GM23338 (cell line): Measurements from ENCODE around the gene GLDC. TPM values are rescaled to one million over a fixed set of nuclear protein-coding genes. Genes with fewer than 3 reads are reported as not detected.

ENCODE experiments used
- ATAC-seq: fragments of 200-7000 bp; cut with Tn5 transposase; 3 replicates; pipeline ENCODE4 v1.9.1; 2020
- DNase-seq: peaks from one replicate; pipeline ENCODE4 v3.0.0-alpha.2; 2015; ENCODE audit warnings: low spot score
- H2AFZ ChIP-seq: fragments of 200-600 bp; sonication (generic); 2 replicates; pipeline ENCODE4 v1.8.0; 2016; ENCODE audit warnings: antibody characterized with exemption, mild to moderate bottlenecking, moderate library complexity
- H3F3A ChIP-seq: fragments of 200-600 bp; sonication (generic); replicated peaks from 2 replicates; pipeline ENCODE4 v1.8.0; 2017; ENCODE audit warnings: antibody characterized with exemption, mixed run types, low read depth
- H3K27ac ChIP-seq: fragments of 200-600 bp; sonication (generic); 2 replicates; pipeline ENCODE4 v1.6.1; 2016; ENCODE audit warnings: low read depth
- H3K27me3 ChIP-seq: fragments of 200-600 bp; sonication (generic); 2 replicates; pipeline ENCODE4 v1.8.0; 2016; ENCODE audit warnings: mild to moderate bottlenecking, mixed run types, moderate library complexity; ENCODE audit not compliant: insufficient read depth
- H3K36me3 ChIP-seq: fragments of 200-600 bp; sonication (generic); 2 replicates; pipeline ENCODE4 v1.8.0; 2016; ENCODE audit warnings: mild to moderate bottlenecking; ENCODE audit not compliant: insufficient read depth
- H3K4me1 ChIP-seq: fragments of 200-600 bp; sonication (generic); 2 replicates; pipeline ENCODE4 v1.8.0; 2016; ENCODE audit warnings: mild to moderate bottlenecking, moderate library complexity; ENCODE audit not compliant: insufficient read depth
- H3K4me2 ChIP-seq: fragments of 200-600 bp; sonication (generic); 2 replicates; pipeline ENCODE4 v1.7.1; 2017; ENCODE audit warnings: mixed run types
- H3K4me3 ChIP-seq: fragments of 200-600 bp; sonication (generic); 2 replicates; pipeline ENCODE4 v1.6.1; 2016; ENCODE audit warnings: mixed run types
- H3K79me2 ChIP-seq: fragments of 200-600 bp; sonication (generic); replicated peaks from 2 replicates; pipeline ENCODE4 v1.8.0; 2017; ENCODE audit warnings: mild to moderate bottlenecking; ENCODE audit not compliant: insufficient read depth
- H3K9me2 ChIP-seq: fragments of 200-600 bp; sonication (generic); 2 replicates; pipeline ENCODE4 v1.8.0; 2017; ENCODE audit not compliant: insufficient read depth
- H4K20me1 ChIP-seq: fragments of 200-600 bp; sonication (generic); replicated peaks from 2 replicates; pipeline ENCODE4 v1.8.0; 2017; ENCODE audit warnings: mild to moderate bottlenecking; ENCODE audit not compliant: insufficient read depth
- H3K27ac Mint-ChIP-seq: 2 replicates; pipeline ENCODE4 v1.8.0; 2020; ENCODE audit warnings: inconsistent platforms, mild to moderate bottlenecking, moderate library complexity, mixed read lengths
- H3K27me3 Mint-ChIP-seq: 3 replicates; pipeline ENCODE4 v1.8.0; 2022; ENCODE audit warnings: low read depth, mild to moderate bottlenecking, moderate library complexity, mixed read lengths, inconsistent platforms; ENCODE audit not compliant: insufficient read depth, poor library complexity
- H3K36me3 Mint-ChIP-seq: 3 replicates; pipeline ENCODE4 v1.8.0; 2021; ENCODE audit warnings: low read depth, mild to moderate bottlenecking, inconsistent platforms, moderate library complexity, mixed read lengths
- H3K4me1 Mint-ChIP-seq: 3 replicates; pipeline ENCODE4 v1.8.0; 2020; ENCODE audit warnings: mild to moderate bottlenecking, inconsistent platforms, mixed read lengths
- H3K4me3 Mint-ChIP-seq: 3 replicates; pipeline ENCODE4 v1.8.0; 2021; ENCODE audit warnings: moderate library complexity, mild to moderate bottlenecking, inconsistent platforms, mixed read lengths
- H3K9me3 Mint-ChIP-seq: 3 replicates; pipeline ENCODE4 v1.8.0; 2020; ENCODE audit warnings: moderate library complexity, mild to moderate bottlenecking, inconsistent platforms, mixed read lengths
- CTCF ChIP-seq, 2 experiments: fragments of 200-600 bp in 1 of 2; sonication (generic) in 1 of 2; conservative IDR thresholded peaks; 2 replicates each; pipeline versions ENCODE4 v1.5.1 to v1.6.1; 2016 to 2017; ENCODE audit warnings: antibody characterized with exemption in 2 of 2, low read depth in 2 of 2, mild to moderate bottlenecking in 2 of 2, moderate library complexity in 1 of 2
- EZH2 ChIP-seq: fragments of 200-600 bp; sonication (generic); IDR thresholded peaks from one replicate; pipeline ENCODE4 v1.8.0; 2017; ENCODE audit warnings: antibody characterized with exemption, mild to moderate bottlenecking, low read depth; ENCODE audit not compliant: unreplicated experiment
- JUNB ChIP-seq: IDR thresholded peaks from one replicate; pipeline ENCODE4 v1.6.1; 2016; ENCODE audit warnings: antibody characterized with exemption; ENCODE audit not compliant: unreplicated experiment
- POLR2AphosphoS5 ChIP-seq: IDR thresholded peaks from 2 replicates; pipeline ENCODE4 v1.6.1; 2016; ENCODE audit warnings: antibody characterized with exemption, low read depth
- STAT1 ChIP-seq: IDR thresholded peaks from one replicate; pipeline ENCODE4 v1.6.1; 2016; ENCODE audit warnings: antibody characterized with exemption; ENCODE audit not compliant: unreplicated experiment
- ZNF114 ChIP-seq: fragments of 250-450 bp; sonication (Bioruptor Pico); IDR thresholded peaks from 2 replicates; pipeline ENCODE4 v1.5.0; 2020; ENCODE audit warnings: mild to moderate bottlenecking, moderate library complexity
- ZNF331 ChIP-seq: fragments of 250-450 bp; sonication (Bioruptor Pico); IDR thresholded peaks from 2 replicates; pipeline ENCODE4 v1.5.0; 2020; ENCODE audit warnings: low read depth, mild to moderate bottlenecking, moderate library complexity
- polyA plus RNA-seq: library from polyadenylated mRNA; unstranded; fragments of >200 nt; fragmentation: Nextera tagmentation; extraction: Ambion mirVana; gene quantifications from 2 replicates; pipeline ENCODE4 v1.2.1, GENCODE V29; 2016
- total RNA-seq: library from RNA; depleted of rRNA; stranded (reverse); fragments of >200 nt; shearing (Covaris generic); gene quantifications from 2 replicates; pipeline ENCODE4 v1.2.3, GENCODE V29; 2014
- TF ChIP-seq, protein P1 (sequence below): fragments of 250-450 bp; sonication (Bioruptor Pico); IDR thresholded peaks from 2 replicates; pipeline ENCODE4 v1.5.0; 2020; ENCODE audit warnings: mild to moderate bottlenecking, moderate library complexity

Gene GLDC
- total and polyA plus RNA-seq, 2 experiments from 2014 or later: 63.5 to 139 TPM

GRCh38 chr9:6564868-6565267, 80.7 kb downstream of the GLDC start:
- no peak for TF ChIP-seq ZNF331
- TF ChIP-seq, protein P1, sequence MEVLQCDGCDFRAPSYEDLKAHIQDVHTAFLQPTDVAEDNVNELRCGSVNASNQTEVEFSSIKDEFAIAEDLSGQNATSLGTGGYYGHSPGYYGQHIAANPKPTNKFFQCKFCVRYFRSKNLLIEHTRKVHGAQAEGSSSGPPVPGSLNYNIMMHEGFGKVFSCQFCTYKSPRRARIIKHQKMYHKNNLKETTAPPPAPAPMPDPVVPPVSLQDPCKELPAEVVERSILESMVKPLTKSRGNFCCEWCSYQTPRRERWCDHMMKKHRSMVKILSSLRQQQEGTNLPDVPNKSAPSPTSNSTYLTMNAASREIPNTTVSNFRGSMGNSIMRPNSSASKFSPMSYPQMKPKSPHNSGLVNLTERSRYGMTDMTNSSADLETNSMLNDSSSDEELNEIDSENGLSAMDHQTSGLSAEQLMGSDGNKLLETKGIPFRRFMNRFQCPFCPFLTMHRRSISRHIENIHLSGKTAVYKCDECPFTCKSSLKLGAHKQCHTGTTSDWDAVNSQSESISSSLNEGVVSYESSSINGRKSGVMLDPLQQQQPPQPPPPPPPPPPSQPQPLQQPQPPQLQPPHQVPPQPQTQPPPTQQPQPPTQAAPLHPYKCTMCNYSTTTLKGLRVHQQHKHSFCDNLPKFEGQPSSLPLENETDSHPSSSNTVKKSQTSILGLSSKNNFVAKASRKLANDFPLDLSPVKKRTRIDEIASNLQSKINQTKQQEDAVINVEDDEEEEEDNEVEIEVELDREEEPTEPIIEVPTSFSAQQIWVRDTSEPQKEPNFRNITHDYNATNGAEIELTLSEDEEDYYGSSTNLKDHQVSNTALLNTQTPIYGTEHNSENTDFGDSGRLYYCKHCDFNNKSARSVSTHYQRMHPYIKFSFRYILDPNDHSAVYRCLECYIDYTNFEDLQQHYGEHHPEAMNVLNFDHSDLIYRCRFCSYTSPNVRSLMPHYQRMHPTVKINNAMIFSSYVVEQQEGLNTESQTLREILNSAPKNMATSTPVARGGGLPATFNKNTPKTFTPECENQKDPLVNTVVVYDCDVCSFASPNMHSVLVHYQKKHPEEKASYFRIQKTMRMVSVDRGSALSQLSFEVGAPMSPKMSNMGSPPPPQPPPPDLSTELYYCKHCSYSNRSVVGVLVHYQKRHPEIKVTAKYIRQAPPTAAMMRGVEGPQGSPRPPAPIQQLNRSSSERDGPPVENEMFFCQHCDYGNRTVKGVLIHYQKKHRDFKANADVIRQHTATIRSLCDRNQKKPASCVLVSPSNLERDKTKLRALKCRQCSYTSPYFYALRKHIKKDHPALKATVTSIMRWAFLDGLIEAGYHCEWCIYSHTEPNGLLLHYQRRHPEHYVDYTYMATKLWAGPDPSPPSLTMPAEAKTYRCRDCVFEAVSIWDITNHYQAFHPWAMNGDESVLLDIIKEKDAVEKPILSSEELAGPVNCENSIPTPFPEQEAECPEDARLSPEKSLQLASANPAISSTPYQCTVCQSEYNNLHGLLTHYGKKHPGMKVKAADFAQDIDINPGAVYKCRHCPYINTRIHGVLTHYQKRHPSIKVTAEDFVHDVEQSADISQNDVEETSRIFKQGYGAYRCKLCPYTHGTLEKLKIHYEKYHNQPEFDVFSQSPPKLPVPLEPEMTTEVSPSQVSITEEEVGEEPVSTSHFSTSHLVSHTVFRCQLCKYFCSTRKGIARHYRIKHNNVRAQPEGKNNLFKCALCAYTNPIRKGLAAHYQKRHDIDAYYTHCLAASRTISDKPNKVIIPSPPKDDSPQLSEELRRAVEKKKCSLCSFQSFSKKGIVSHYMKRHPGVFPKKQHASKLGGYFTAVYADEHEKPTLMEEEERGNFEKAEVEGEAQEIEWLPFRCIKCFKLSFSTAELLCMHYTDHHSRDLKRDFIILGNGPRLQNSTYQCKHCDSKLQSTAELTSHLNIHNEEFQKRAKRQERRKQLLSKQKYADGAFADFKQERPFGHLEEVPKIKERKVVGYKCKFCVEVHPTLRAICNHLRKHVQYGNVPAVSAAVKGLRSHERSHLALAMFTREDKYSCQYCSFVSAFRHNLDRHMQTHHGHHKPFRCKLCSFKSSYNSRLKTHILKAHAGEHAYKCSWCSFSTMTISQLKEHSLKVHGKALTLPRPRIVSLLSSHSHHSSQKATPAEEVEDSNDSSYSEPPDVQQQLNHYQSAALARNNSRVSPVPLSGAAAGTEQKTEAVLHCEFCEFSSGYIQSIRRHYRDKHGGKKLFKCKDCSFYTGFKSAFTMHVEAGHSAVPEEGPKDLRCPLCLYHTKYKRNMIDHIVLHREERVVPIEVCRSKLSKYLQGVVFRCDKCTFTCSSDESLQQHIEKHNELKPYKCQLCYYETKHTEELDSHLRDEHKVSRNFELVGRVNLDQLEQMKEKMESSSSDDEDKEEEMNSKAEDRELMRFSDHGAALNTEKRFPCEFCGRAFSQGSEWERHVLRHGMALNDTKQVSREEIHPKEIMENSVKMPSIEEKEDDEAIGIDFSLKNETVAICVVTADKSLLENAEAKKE: no peak
- no peak for TF ChIP-seq EZH2
- no peak for TF ChIP-seq STAT1
- no peak for TF ChIP-seq CTCF (conservative IDR thresholded peaks at IDR 0.05; ENCODE audit: low read depth in 2 of 2)
- TF ChIP-seq POLR2AphosphoS5: no peak
- TF ChIP-seq JUNB: no peak
- TF ChIP-seq ZNF114: no peak

More at GRCh38 chr9:6564868-6565267, 80.7 kb downstream of the GLDC start:
- Histone ChIP-seq H3K4me2 (no peak overlapping the region), H3K4me1 (no peaks in the 10 kb centered on the region), H3K36me3 (peaks cover 13% of the 10 kb centered on the region), H3K79me2 (no peaks in the 10 kb centered on the region), H3K27ac (no peak overlapping the region), H2AFZ (no peak overlapping the region), H3F3A (no peaks in the 10 kb centered on the region), H3K4me3 (no peak overlapping the region), H3K9me2 (no peaks in the 10 kb centered on the region), H3K27me3 (no peaks in the 10 kb centered on the region), H4K20me1 (no peaks in the 10 kb centered on the region)
- Mint-ChIP-seq H3K27ac (no peak overlapping the region), H3K4me3 (no peak overlapping the region), H3K9me3 (no peaks in the 10 kb centered on the region; the same call in 1 of the 3 replicates), H3K27me3 (no peaks in the 10 kb centered on the region), H3K4me1 (no peaks in the 10 kb centered on the region), H3K36me3 (peaks cover 41% of the 10 kb centered on the region)
- ATAC-seq (no peak), DNase-seq (no peak)
